Measurements from ENCODE around the gene MRPL34. TPM values are rescaled to one million over a fixed set of nuclear protein-coding genes. Genes with fewer than 3 reads are reported as not detected.

Gene MRPL34
- total and polyA plus RNA-seq, 2 experiments from 2014 or later = 184 to 274 TPM

DNA sequence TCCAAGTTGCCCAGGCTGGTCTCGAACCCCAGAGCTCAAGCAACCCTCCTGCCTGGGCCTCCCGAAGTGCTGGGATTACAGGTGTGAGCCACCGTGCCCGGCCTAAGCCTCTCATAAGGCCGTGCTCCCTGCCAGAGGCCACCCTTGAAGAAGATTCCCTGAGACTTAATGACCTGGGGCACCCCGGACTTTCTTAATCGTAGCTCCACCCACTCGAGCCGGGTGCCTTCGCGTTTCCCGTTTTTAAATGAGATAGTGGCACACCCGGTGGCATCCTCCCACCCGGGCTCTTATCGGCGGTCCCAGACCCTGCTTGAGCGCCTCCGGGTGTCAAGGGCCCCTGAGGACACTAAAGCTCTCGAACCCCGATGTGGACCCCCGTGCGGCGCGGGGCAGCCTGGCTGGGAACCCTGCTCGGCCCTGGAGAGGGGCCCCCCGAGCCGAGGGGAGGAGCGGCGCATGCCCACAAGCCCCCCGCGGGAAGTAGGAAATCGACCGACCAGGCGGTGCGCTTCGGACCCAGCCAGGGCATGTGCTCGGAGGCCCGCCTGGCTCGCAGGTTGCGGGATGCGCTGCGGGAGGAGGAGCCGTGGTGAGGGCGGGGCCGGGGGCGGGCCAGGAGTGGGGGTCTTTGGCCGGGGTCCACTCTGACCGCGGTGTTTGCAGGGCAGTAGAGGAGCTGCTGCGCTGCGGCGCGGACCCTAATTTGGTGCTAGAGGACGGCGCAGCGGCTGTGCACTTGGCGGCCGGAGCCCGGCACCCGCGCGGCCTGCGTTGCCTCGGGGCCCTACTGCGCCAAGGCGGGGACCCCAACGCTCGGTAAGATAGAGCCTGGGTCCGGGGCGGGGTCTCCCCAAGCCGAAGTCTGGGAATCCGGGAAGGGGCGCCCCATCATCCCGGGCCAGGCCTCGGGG, 24.0 kb upstream of the MRPL34 start, which contains the start of gene ANKLE1:
Gene ANKLE1 (plus strand): TSS at position 511 of the 914 bp plus-strand sequence. CDS start 20 bp downstream, at position 531.
- TF ChIP-seq, protein P1, sequence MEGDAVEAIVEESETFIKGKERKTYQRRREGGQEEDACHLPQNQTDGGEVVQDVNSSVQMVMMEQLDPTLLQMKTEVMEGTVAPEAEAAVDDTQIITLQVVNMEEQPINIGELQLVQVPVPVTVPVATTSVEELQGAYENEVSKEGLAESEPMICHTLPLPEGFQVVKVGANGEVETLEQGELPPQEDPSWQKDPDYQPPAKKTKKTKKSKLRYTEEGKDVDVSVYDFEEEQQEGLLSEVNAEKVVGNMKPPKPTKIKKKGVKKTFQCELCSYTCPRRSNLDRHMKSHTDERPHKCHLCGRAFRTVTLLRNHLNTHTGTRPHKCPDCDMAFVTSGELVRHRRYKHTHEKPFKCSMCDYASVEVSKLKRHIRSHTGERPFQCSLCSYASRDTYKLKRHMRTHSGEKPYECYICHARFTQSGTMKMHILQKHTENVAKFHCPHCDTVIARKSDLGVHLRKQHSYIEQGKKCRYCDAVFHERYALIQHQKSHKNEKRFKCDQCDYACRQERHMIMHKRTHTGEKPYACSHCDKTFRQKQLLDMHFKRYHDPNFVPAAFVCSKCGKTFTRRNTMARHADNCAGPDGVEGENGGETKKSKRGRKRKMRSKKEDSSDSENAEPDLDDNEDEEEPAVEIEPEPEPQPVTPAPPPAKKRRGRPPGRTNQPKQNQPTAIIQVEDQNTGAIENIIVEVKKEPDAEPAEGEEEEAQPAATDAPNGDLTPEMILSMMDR (IDR thresholded peaks at IDR 0.05; ENCODE audit: low read depth, low read length) = no peak
- peaks cover 13% of the 10 kb centered on the region for H3K27me3 ChIP-seq
- H3K4me1 ChIP-seq (ENCODE audit: low read depth) = no peaks in the 10 kb centered on the region
- no peaks in the 10 kb centered on the region for H3K9me3 ChIP-seq (ENCODE audit: low read depth)
- no peak within 1 kb of the TSS for H3K27ac ChIP-seq
- H3K4me3 ChIP-seq = peak within 1 kb of the TSS; percentile 8
- peaks cover 4% of the 10 kb centered on the region for H3K36me3 ChIP-seq
- DNase-seq (ENCODE audit: low read depth in 1 of 2, low spot score in 1 of 2) = peak; percentile 36 to 50

- TF ChIP-seq, protein P1 (IDR thresholded peaks at IDR 0.05; ENCODE audit: low read depth, low read length) = peak; percentile 89
Measured at GRCh38 chr19:17282488-17283125, 23.1 kb upstream of the MRPL34 start.

DNA sequence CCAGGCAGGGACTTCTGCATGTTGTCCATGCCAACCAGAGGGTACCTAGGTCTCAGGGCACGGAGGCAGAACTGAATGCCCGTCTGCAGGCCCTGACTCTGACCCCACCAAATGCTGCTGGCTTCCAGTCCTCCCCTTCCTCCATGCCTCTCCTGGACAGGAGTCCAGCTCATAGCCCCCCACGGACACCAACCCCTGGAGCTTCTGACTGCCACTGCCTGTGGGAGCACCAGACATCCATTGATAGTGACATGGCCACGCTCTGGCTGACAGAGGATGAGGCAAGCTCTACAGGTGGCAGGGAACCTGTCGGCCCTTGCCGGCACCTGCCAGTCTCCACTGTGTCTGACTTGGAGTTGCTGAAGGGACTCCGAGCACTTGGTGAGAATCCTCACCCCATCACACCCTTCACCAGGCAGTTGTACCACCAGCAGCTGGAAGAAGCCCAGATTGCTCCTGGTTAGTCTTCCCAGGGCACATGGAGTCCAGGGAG, 22.1 kb upstream of the MRPL34 start:
- DNase-seq (ENCODE audit: low read depth in 1 of 2, low spot score in 1 of 2) = no peak
- no peaks in the 10 kb centered on the region for H3K4me1 ChIP-seq (ENCODE audit: low read depth)
- H3K4me3 ChIP-seq = no peak overlapping the region
- H3K27me3 ChIP-seq = peaks cover 13% of the 10 kb centered on the region
- H3K27ac ChIP-seq = no peak overlapping the region
- H3K9me3 ChIP-seq (ENCODE audit: low read depth) = no peaks in the 10 kb centered on the region
- H3K36me3 ChIP-seq = no peaks in the 10 kb centered on the region
- TF ChIP-seq, protein P1 (IDR thresholded peaks at IDR 0.05; ENCODE audit: low read depth, low read length) = no peak

More at GRCh38 chr19:17282488-17283125, 23.1 kb upstream of the MRPL34 start:
- peaks cover 1% of the 10 kb centered on the region for H3K36me3 ChIP-seq
- no peaks in the 10 kb centered on the region for H3K4me1 ChIP-seq (ENCODE audit: low read depth)
- peak overlapping the region; percentile 8 for H3K4me3 ChIP-seq
- peak; percentile 83 to 93 for DNase-seq (ENCODE audit: low read depth in 1 of 2, low spot score in 1 of 2)
- peaks cover 13% of the 10 kb centered on the region for H3K27me3 ChIP-seq
- H3K27ac ChIP-seq = no peak overlapping the region
- H3K9me3 ChIP-seq (ENCODE audit: low read depth) = no peaks in the 10 kb centered on the region

DNA sequence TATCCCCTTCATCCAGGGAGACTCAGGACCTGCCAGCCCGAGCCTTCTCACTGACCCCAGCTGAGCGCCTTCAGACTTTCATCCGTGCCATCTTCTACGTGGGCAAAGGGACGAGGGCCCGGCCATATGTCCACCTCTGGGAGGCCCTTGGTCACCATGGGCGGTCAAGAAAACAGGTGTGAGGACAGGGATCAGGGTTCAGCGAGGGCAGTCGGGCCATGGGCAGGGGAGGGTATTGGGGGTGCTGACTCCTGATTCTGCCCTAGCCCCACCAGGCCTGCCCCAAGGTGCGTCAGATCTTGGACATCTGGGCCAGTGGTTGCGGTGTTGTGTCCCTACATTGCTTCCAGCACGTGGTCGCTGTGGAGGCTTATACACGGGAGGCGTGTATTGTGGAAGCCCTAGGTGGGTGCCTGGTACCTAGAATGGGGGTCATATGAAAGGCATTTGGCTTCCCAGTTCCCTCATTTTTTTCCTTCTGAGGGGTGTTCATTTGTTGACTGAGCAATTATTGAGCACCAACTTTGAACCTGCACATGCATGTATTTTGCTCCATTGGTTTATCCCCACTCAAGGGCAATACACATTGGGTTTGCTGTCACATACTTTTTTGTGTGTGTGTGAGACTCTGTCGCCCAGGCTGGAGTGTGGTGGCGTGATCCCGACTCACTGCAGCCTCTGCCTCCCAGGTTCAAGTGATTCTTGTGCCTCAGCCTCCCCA, 20.1 kb upstream of the MRPL34 start:
- TF ChIP-seq, protein P1 (IDR thresholded peaks at IDR 0.05; ENCODE audit: low read depth, low read length) = no peak
- Histone ChIP-seq H3K4me1 (ENCODE audit: low read depth) (no peaks in the 10 kb centered on the region), H3K36me3 (no peaks in the 10 kb centered on the region), H3K4me3 (no peak overlapping the region), H3K27me3 (peaks cover 13% of the 10 kb centered on the region), H3K27ac (no peak overlapping the region), H3K9me3 (ENCODE audit: low read depth) (no peaks in the 10 kb centered on the region)
- DNase-seq (ENCODE audit: low read depth in 1 of 2, low spot score in 1 of 2) = no peak

DNA sequence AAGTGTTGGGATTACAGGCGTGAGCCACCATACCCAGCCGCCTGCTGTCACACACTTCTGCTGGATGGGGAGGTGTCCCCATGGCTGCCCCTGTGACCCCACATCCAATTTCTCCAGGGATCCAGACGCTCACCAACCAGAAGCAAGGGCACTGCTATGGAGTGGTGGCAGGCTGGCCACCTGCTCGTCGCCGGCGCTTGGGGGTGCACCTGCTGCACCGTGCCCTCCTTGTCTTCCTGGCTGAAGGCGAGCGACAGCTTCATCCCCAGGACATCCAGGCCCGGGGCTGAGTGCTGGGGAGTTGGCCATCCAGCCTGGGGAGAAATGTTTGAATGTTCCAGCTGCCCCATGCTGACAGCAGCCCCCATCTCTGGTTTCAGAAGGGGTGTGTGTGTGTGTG, 19.4 kb upstream of the MRPL34 start:
- TF ChIP-seq, protein P1 (IDR thresholded peaks at IDR 0.05; ENCODE audit: low read depth, low read length) = no peak
- Histone ChIP-seq H3K9me3 (ENCODE audit: low read depth) (no peaks in the 10 kb centered on the region), H3K36me3 (no peaks in the 10 kb centered on the region), H3K27ac (no peak overlapping the region), H3K27me3 (peaks cover 13% of the 10 kb centered on the region), H3K4me1 (ENCODE audit: low read depth) (no peaks in the 10 kb centered on the region), H3K4me3 (no peak overlapping the region)
- DNase-seq (ENCODE audit: low read depth in 1 of 2, low spot score in 1 of 2) = no peak

All from cardiac muscle cell (in vitro differentiated cells and primary cell).